GM12875 (cell line): ENCODE results near the gene AKAP7.
"Not testable (repeated sequence)": the region's sequence is repeated elsewhere in the genome, so short reads cannot be mapped to it uniquely, and the experiment has no call there.

Experiments used
- H3K4me3 ChIP-seq: one replicate; pipeline ENCODE4 v1.5.1; 2011; ENCODE audit warnings: low read depth, low read length, control low read depth
- CTCF ChIP-seq: IDR thresholded peaks from 2 replicates; pipeline ENCODE4 v1.5.1; 2011; ENCODE audit warnings: low read depth, mild to moderate bottlenecking, control low read depth, inconsistent platforms, low read length, moderate library complexity, borderline replicate concordance; ENCODE audit not compliant: insufficient read depth

The AKAP7 gene

GRCh38 chr6:131322125-131322524, 186.9 kb downstream of the AKAP7 start:
- TF ChIP-seq CTCF = no peak
- H3K4me3 ChIP-seq = no peak overlapping the region

- not testable (repeated sequence) for H3K4me3 ChIP-seq
Measured at GRCh38 chr6:131325669-131326068, 190.4 kb downstream of the AKAP7 start.

GRCh38 chr6:131328727-131329126, 193.5 kb downstream of the AKAP7 start:
- not testable (repeated sequence) for H3K4me3 ChIP-seq

GRCh38 chr6:131331151-131331550, 195.9 kb downstream of the AKAP7 start:
- TF ChIP-seq CTCF = no peak

GRCh38 chr6:131331873-131332781, 196.9 kb downstream of the AKAP7 start:
- H3K4me3 ChIP-seq = no peak overlapping the region
- no peak for TF ChIP-seq CTCF

More at GRCh38 chr6:131331151-131331550, 195.9 kb downstream of the AKAP7 start:
- H3K4me3 ChIP-seq = no peak overlapping the region
